Naive thymus-derived CD8-positive, alpha-beta T cell (primary cell): Measurements from ENCODE around the gene ADGRD1. TPM values are rescaled to one million over a fixed set of nuclear protein-coding genes. Genes with fewer than 3 reads are reported as not detected.

Experiments used
- ATAC-seq, 2 donors: fragments of 150-1000 bp; cut with Tn5 transposase in 1 of 2; sonication (Bioruptor Pico), chemical (Tn5 transposase) in 1 of 2; 1 replicate in 1 of 2; 2 replicates in 1 of 2; pipeline ENCODE4 v1.10.0; 2021; ENCODE audit warnings: mild to moderate bottlenecking in 2 of 2, moderate library complexity in 2 of 2
- POLR2A ChIA-PET: fragments of 350-600 bp; sonication (Branson Sonifier 250); formaldehyde crosslinking; loops from one replicate; lab custom pipeline; 2021; ENCODE audit warnings: antibody characterized with exemption; lab: Charles Lee
- DNase-seq, 10 donors: peaks; one replicate each; pipeline versions ENCODE4 v3.0.0 to v3.0.0-alpha.2; 2020 to 2022
- H3K27ac Mint-ChIP-seq, 10 donors: one replicate each; pipeline ENCODE4 v1.8.0; 2020 to 2022; ENCODE audit warnings: mild to moderate bottlenecking in 10 of 10, mixed read lengths in 10 of 10, moderate library complexity in 4 of 10, inconsistent platforms in 1 of 10
- H3K27me3 Mint-ChIP-seq, 5 donors: one replicate each; pipeline ENCODE4 v1.8.0; 2021 to 2022; ENCODE audit warnings: mixed read lengths in 5 of 5
- H3K36me3 Mint-ChIP-seq, 3 donors: one replicate each; pipeline ENCODE4 v1.8.0; 2020 to 2022; ENCODE audit warnings: mixed read lengths in 3 of 3, mild to moderate bottlenecking in 2 of 3, inconsistent platforms in 1 of 3
- H3K4me1 Mint-ChIP-seq, 4 donors: one replicate each; pipeline ENCODE4 v1.8.0; 2021 to 2022; ENCODE audit warnings: mixed read lengths in 4 of 4
- H3K4me3 Mint-ChIP-seq, 10 donors: one replicate each; pipeline ENCODE4 v1.8.0; 2020 to 2022; ENCODE audit warnings: mild to moderate bottlenecking in 10 of 10, mixed read lengths in 10 of 10, moderate library complexity in 6 of 10, inconsistent platforms in 1 of 10
- H3K9me3 Mint-ChIP-seq, 9 donors: one replicate each; pipeline ENCODE4 v1.8.0; 2020 to 2022; ENCODE audit warnings: mixed read lengths in 9 of 9, mild to moderate bottlenecking in 3 of 9, inconsistent platforms in 1 of 9, moderate library complexity in 1 of 9
- polyA plus RNA-seq, 3 donors: library from polyadenylated mRNA; unstranded; fragments of 300-500 nt; fragmentation: Illumina TruSeq; gene quantifications; one replicate each; pipeline ENCODE4 v1.2.3, GENCODE V29; 2021
- total RNA-seq, 8 experiments: library from RNA in 2 of 8; stranded (reverse) in 2 of 8; gene quantifications; one replicate each; pipeline ENCODE4 v1.2.3 and lab custom pipeline; 2021 to 2026

The ADGRD1 gene
- total and polyA plus RNA-seq, 5 experiments from 2014 or later, result 0.20 to 0.36 (median 0.34) TPM; not detected in 2

- H3K4me1 Mint-ChIP-seq, result no peaks in the 10 kb centered on the region
- peaks cover 0 to 8% (median 0%) of the 10 kb centered on the region in 5 donors for H3K27me3 Mint-ChIP-seq
- POLR2A ChIA-PET, result no interaction called here
Observed at GRCh38 chr12:130971925-130972585, 18.3 kb downstream of the ADGRD1 start.

GRCh38 chr12:130972586-130972950, 18.9 kb downstream of the ADGRD1 start:
- Mint-ChIP-seq H3K4me3 (no peak overlapping the region), H3K36me3 (no peaks in the 10 kb centered on the region), H3K27ac (no peak overlapping the region), H3K27me3 (peaks cover 0 to 7% (median 0%) of the 10 kb centered on the region in 5 donors), H3K9me3 (no peaks in the 10 kb centered on the region), H3K4me1 (no peaks in the 10 kb centered on the region)
- POLR2A ChIA-PET, result no interaction called here
- no peak for ATAC-seq
- no peak for DNase-seq

More at GRCh38 chr12:130971925-130972585, 18.3 kb downstream of the ADGRD1 start:
- Mint-ChIP-seq H3K4me3 (no peak overlapping the region), H3K36me3 (no peaks in the 10 kb centered on the region), H3K27ac (no peak overlapping the region), H3K9me3 (no peaks in the 10 kb centered on the region)
- no peak for DNase-seq
- no peak for ATAC-seq

- H3K4me1 Mint-ChIP-seq, result no peaks in the 10 kb centered on the region
- DNase-seq (no peak), ATAC-seq (no peak)
- peaks cover 0 to 4% (median 0%) of the 10 kb centered on the region in 5 donors for H3K27me3 Mint-ChIP-seq
- no peak overlapping the region for H3K27ac Mint-ChIP-seq
- H3K9me3 Mint-ChIP-seq, result no peaks in the 10 kb centered on the region
- no peak overlapping the region for H3K4me3 Mint-ChIP-seq
- H3K36me3 Mint-ChIP-seq, result no peaks in the 10 kb centered on the region
- POLR2A ChIA-PET, result no interaction called here
Observed at GRCh38 chr12:130973109-130973508, 19.4 kb downstream of the ADGRD1 start.

- POLR2A ChIA-PET, result no interaction called here
- no peaks in the 10 kb centered on the region for H3K9me3 Mint-ChIP-seq
- no peaks in the 10 kb centered on the region for H3K36me3 Mint-ChIP-seq
- ATAC-seq (no peak), DNase-seq (no peak)
- no peak overlapping the region for H3K27ac Mint-ChIP-seq
- no peak overlapping the region for H3K4me3 Mint-ChIP-seq
- H3K27me3 Mint-ChIP-seq, result peaks cover 0 to 2% (median 0%) of the 10 kb centered on the region in 5 donors
- peaks cover 0 to 4% (median 0%) of the 10 kb centered on the region in 4 donors for H3K4me1 Mint-ChIP-seq
Observed at GRCh38 chr12:130973906-130974305, 20.2 kb downstream of the ADGRD1 start.

- POLR2A ChIA-PET, result no interaction called here
Observed at GRCh38 chr12:130975116-130975515, 21.4 kb downstream of the ADGRD1 start.

GRCh38 chr12:130976171-130976720, 22.5 kb downstream of the ADGRD1 start:
- peaks cover 0 to 7% (median 4%) of the 10 kb centered on the region in 5 donors for H3K27me3 Mint-ChIP-seq
- no peak for DNase-seq
- no peak for ATAC-seq
- H3K27ac Mint-ChIP-seq, result no peak overlapping the region
- H3K36me3 Mint-ChIP-seq, result no peaks in the 10 kb centered on the region
- H3K4me1 Mint-ChIP-seq, result peaks cover 0 to 24% (median 2%) of the 10 kb centered on the region in 4 donors
- POLR2A ChIA-PET, result no interaction called here
- no peak overlapping the region for H3K4me3 Mint-ChIP-seq
- H3K9me3 Mint-ChIP-seq, result no peaks in the 10 kb centered on the region

More at GRCh38 chr12:130975116-130975515, 21.4 kb downstream of the ADGRD1 start:
- H3K4me3 Mint-ChIP-seq, result no peak overlapping the region
- H3K27ac Mint-ChIP-seq, result peak overlapping the region in 1 of 10 donors; percentile 63
- H3K4me1 Mint-ChIP-seq, result peaks cover 0 to 12% (median 0%) of the 10 kb centered on the region in 4 donors
- no peak for ATAC-seq
- no peaks in the 10 kb centered on the region for H3K36me3 Mint-ChIP-seq
- peaks cover 0 to 3% (median 0%) of the 10 kb centered on the region in 5 donors for H3K27me3 Mint-ChIP-seq
- DNase-seq, result no peak
- H3K9me3 Mint-ChIP-seq, result no peaks in the 10 kb centered on the region

- POLR2A ChIA-PET, result no interaction called here
- H3K27me3 Mint-ChIP-seq, result peaks cover 0 to 14% (median 8%) of the 10 kb centered on the region in 5 donors
- H3K9me3 Mint-ChIP-seq, result no peaks in the 10 kb centered on the region
- H3K27ac Mint-ChIP-seq, result peak overlapping the region in 1 of 10 donors; percentile 48
- no peaks in the 10 kb centered on the region for H3K36me3 Mint-ChIP-seq
- H3K4me3 Mint-ChIP-seq, result no peak overlapping the region
- DNase-seq, result no peak
- no peak for ATAC-seq
- H3K4me1 Mint-ChIP-seq, result peaks cover 0 to 33% (median 3%) of the 10 kb centered on the region in 4 donors
Observed at GRCh38 chr12:130977046-130977742, 23.5 kb downstream of the ADGRD1 start.

- Mint-ChIP-seq H3K27ac (peak overlapping the region in 1 of 10 donors; percentile 56), H3K36me3 (no peaks in the 10 kb centered on the region), H3K27me3 (peaks cover 0 to 19% (median 13%) of the 10 kb centered on the region in 5 donors), H3K4me3 (no peak overlapping the region), H3K4me1 (peaks cover 0 to 38% (median 3%) of the 10 kb centered on the region in 4 donors), H3K9me3 (no peaks in the 10 kb centered on the region)
- ATAC-seq, result no peak
- no peak for DNase-seq
- POLR2A ChIA-PET, result no interaction called here
Observed at GRCh38 chr12:130977743-130978095, 24.0 kb downstream of the ADGRD1 start.

- POLR2A ChIA-PET, result no interaction called here
- Mint-ChIP-seq H3K4me1 (peaks cover 0 to 42% (median 3%) of the 10 kb centered on the region in 4 donors), H3K36me3 (no peaks in the 10 kb centered on the region), H3K27ac (no peak overlapping the region), H3K9me3 (peaks cover 0 to 2% (median 0%) of the 10 kb centered on the region in 9 donors), H3K4me3 (no peak overlapping the region), H3K27me3 (peaks cover 0 to 25% (median 15%) of the 10 kb centered on the region in 5 donors)
- DNase-seq, result no peak
- no peak for ATAC-seq
Observed at GRCh38 chr12:130978785-130979184, 25.1 kb downstream of the ADGRD1 start.

- Mint-ChIP-seq H3K27me3 (peaks cover 5 to 42% (median 23%) of the 10 kb centered on the region in 5 donors), H3K4me1 (peaks cover 0 to 42% (median 3%) of the 10 kb centered on the region in 4 donors), H3K36me3 (no peaks in the 10 kb centered on the region), H3K4me3 (peak overlapping the region in 1 of 10 donors; percentile 57), H3K9me3 (peaks cover 0 to 2% (median 0%) of the 10 kb centered on the region in 9 donors), H3K27ac (peak overlapping the region in 1 of 10 donors; percentile 42)
- ATAC-seq, result no peak
- DNase-seq, result no peak
- POLR2A ChIA-PET, result no interaction called here
Observed at GRCh38 chr12:130981074-130981742, 27.5 kb downstream of the ADGRD1 start.

- Mint-ChIP-seq H3K4me1 (peaks cover 0 to 42% (median 3%) of the 10 kb centered on the region in 4 donors), H3K4me3 (no peak overlapping the region), H3K9me3 (peaks cover 0 to 2% (median 0%) of the 10 kb centered on the region in 9 donors), H3K27ac (no peak overlapping the region), H3K36me3 (no peaks in the 10 kb centered on the region), H3K27me3 (peaks cover 5 to 47% (median 23%) of the 10 kb centered on the region in 5 donors)
- DNase-seq, result no peak
- ATAC-seq, result no peak
- POLR2A ChIA-PET, result no interaction called here
Observed at GRCh38 chr12:130981911-130982310, 28.2 kb downstream of the ADGRD1 start.

GRCh38 chr12:130982565-130983225, 29.0 kb downstream of the ADGRD1 start:
- Mint-ChIP-seq H3K27me3 (peaks cover 5 to 55% (median 23%) of the 10 kb centered on the region in 5 donors), H3K4me3 (no peak overlapping the region), H3K36me3 (no peaks in the 10 kb centered on the region), H3K27ac (no peak overlapping the region), H3K4me1 (peaks cover 0 to 42% (median 3%) of the 10 kb centered on the region in 4 donors), H3K9me3 (peaks cover 0 to 2% (median 0%) of the 10 kb centered on the region in 9 donors)
- no peak for DNase-seq
- POLR2A ChIA-PET, result no interaction called here
- no peak for ATAC-seq
